DOHH2 (cell line): ENCODE results near the gene CHSY1.

Experiments
- CTCF ChIP-seq: fragments of 200-600 bp; sonication (generic); IDR thresholded peaks from one replicate; pipeline ENCODE4 v1.5.1; 2014; ENCODE audit warnings: antibody characterized with exemption, mild to moderate bottlenecking, low read depth, low read length; ENCODE audit not compliant: poor library complexity, severe bottlenecking
- EZH2phosphoT487 ChIP-seq: fragments of 200-600 bp; sonication (generic); IDR thresholded peaks from 2 replicates; pipeline ENCODE4 v1.6.1; 2017; ENCODE audit warnings: borderline replicate concordance, mild to moderate bottlenecking, antibody characterized with exemption, low read length, moderate library complexity, mixed read lengths

GRCh38 chr15:101225658-101226057, 26.2 kb downstream of the CHSY1 start:
- TF ChIP-seq CTCF (no peak), EZH2phosphoT487 (no peak)
